ENCODE measurements around the gene C8A.
A peak's percentile ranks its signal among the peaks of the same experiment; 100 is the strongest.

The C8A gene

GRCh38 chr1:56854521-56855099 lies at the start of gene C8A:
Gene C8A, plus strand, starts transcription at chr1:56854797. Its CDS starts 105 bp downstream, at chr1:56854902.
- no peak for DNase-seq

GRCh38 chr1:56806804-56807203 lies 47.8 kb upstream of the C8A start:
- DNase-seq, result no peak

- no peak for DNase-seq
Measured at GRCh38 chr1:56808410-56808809, 46.2 kb upstream of the C8A start.

GRCh38 chr1:56811331-56811730 lies 43.3 kb upstream of the C8A start:
- no peak for DNase-seq

- no peak for DNase-seq
Measured at GRCh38 chr1:56814205-56814604, 40.4 kb upstream of the C8A start.

- DNase-seq, result no peak
Measured at GRCh38 chr1:56816264-56816663, 38.3 kb upstream of the C8A start.

- no peak for DNase-seq
Measured at GRCh38 chr1:56816909-56817308, 37.7 kb upstream of the C8A start.

GRCh38 chr1:56817716-56818463 lies 36.7 kb upstream of the C8A start:
- DNase-seq, result no peak

- DNase-seq, result no peak
Measured at GRCh38 chr1:56819387-56819899, 35.2 kb upstream of the C8A start, which contains the start of gene FYB2. Gene FYB2, minus strand, starts transcription at chr1:56819404. Its CDS starts 114 bp downstream, at chr1:56819290.

- peak; percentile 31 for DNase-seq
Measured at GRCh38 chr1:56820755-56821461, 33.7 kb upstream of the C8A start.

GRCh38 chr1:56821462-56821797 lies 33.2 kb upstream of the C8A start:
- DNase-seq, result no peak

- no peak for DNase-seq
Measured at GRCh38 chr1:56824271-56824670, 30.3 kb upstream of the C8A start.

- DNase-seq, result no peak
Measured at GRCh38 chr1:56824938-56825337, 29.7 kb upstream of the C8A start.

GRCh38 chr1:56825436-56825835 lies 29.2 kb upstream of the C8A start:
- no peak for DNase-seq

- no peak for DNase-seq
Measured at GRCh38 chr1:56827711-56828110, 26.9 kb upstream of the C8A start.

- no peak for DNase-seq
Measured at GRCh38 chr1:56830052-56830451, 24.5 kb upstream of the C8A start.

- DNase-seq, result peak; percentile 6
Measured at GRCh38 chr1:56831871-56832693, 22.5 kb upstream of the C8A start.

- DNase-seq, result no peak
Measured at GRCh38 chr1:56833088-56833487, 21.5 kb upstream of the C8A start.

GRCh38 chr1:56834137-56834900 lies 20.3 kb upstream of the C8A start:
- DNase-seq, result no peak

- DNase-seq, result no peak
Measured at GRCh38 chr1:56835657-56836056, 18.9 kb upstream of the C8A start.

GRCh38 chr1:56836359-56836758 lies 18.2 kb upstream of the C8A start:
- DNase-seq, result no peak

GRCh38 chr1:56837244-56837939 lies 17.2 kb upstream of the C8A start:
- no peak for DNase-seq
